SU-DHL-6 (cell line): ENCODE measurements around the gene FAM156A.

Source experiments
- CTCF ChIP-seq: fragments of 200-600 bp; sonication (generic); IDR thresholded peaks from one replicate; pipeline ENCODE4 v1.5.1; 2017; ENCODE audit warnings: antibody characterized with exemption, mild to moderate bottlenecking, low read length, moderate library complexity; ENCODE audit not compliant: insufficient read depth, poor library complexity, severe bottlenecking
- EZH2phosphoT487 ChIP-seq: fragments of 200-600 bp; sonication (generic), shearing (Covaris generic); conservative IDR thresholded peaks from 2 replicates; pipeline ENCODE4 v1.6.1; 2018; ENCODE audit warnings: mild to moderate bottlenecking, antibody characterized with exemption, low read length, moderate library complexity, mixed read lengths

- TF ChIP-seq EZH2phosphoT487 (no peak), CTCF (no peak)
Observed at GRCh38 chrX:52933976-52934703, 24.2 kb downstream of the FAM156A start.
